Caco-2 (cell line): ENCODE results near the gene SUPT20HL1. TPM values are rescaled to one million over a fixed set of nuclear protein-coding genes. Genes with fewer than 3 reads are reported as not detected.
A peak's percentile ranks its signal among the peaks of the same experiment; 100 is the strongest.

Source experiments
- BruUV-seq: library from RNA; stranded (reverse); fragments of 400-500 nt; replicated peaks from 2 replicates; lab custom pipeline; 2021; lab: Mats Ljungman, UMichigan
- CTCF ChIA-PET: fragments of 300-600 bp; sonication (Branson Sonifier 250); formaldehyde crosslinking; loops from one replicate; lab custom pipeline; 2022; ENCODE audit warnings: antibody characterized with exemption; lab: Charles Lee
- POLR2A ChIA-PET: fragments of 300-600 bp; sonication (Branson Sonifier 250); formaldehyde crosslinking; loops from one replicate; lab custom pipeline; 2022; ENCODE audit warnings: antibody characterized with exemption; lab: Charles Lee
- DNase-seq, 2 experiments: peaks; one replicate each; pipeline versions ENCODE4 v3.0.0 to v3.0.0-alpha.2; 2020 to 2022
- H3K27me3 ChIP-seq: replicated peaks from 2 replicates; pipeline ENCODE4 v1.6.0; 2011; ENCODE audit warnings: low read length; ENCODE audit not compliant: control insufficient read depth, insufficient read depth
- H3K36me3 ChIP-seq: 2 replicates; pipeline ENCODE4 v1.5.1; 2011; ENCODE audit warnings: low read length; ENCODE audit not compliant: control insufficient read depth, insufficient read depth
- H3K4me1 ChIP-seq: fragments of 250-450 bp; sonication (Bioruptor Pico); 2 replicates; pipeline ENCODE4 v1.5.1; 2020; ENCODE audit warnings: mild to moderate bottlenecking
- H3K4me3 ChIP-seq: 2 replicates; pipeline ENCODE4 v1.5.1; 2011; ENCODE audit warnings: low read depth, mild to moderate bottlenecking, control low read depth, low read length
- H3K9me3 ChIP-seq: fragments of 250-450 bp; sonication (Bioruptor Pico); 2 replicates; pipeline ENCODE4 v1.5.1; 2020; ENCODE audit warnings: mild to moderate bottlenecking, moderate library complexity
- H3K27ac Mint-ChIP-seq: one replicate; pipeline ENCODE4 v1.8.0; 2022; ENCODE audit warnings: mixed read lengths; ENCODE audit not compliant: unreplicated experiment
- H3K27me3 Mint-ChIP-seq: one replicate; pipeline ENCODE4 v1.8.0; 2022; ENCODE audit warnings: mixed read lengths; ENCODE audit not compliant: insufficient read depth, unreplicated experiment
- H3K36me3 Mint-ChIP-seq: one replicate; pipeline ENCODE4 v1.8.0; 2022; ENCODE audit warnings: mild to moderate bottlenecking, mixed read lengths; ENCODE audit not compliant: insufficient read depth, unreplicated experiment
- H3K4me1 Mint-ChIP-seq: one replicate; pipeline ENCODE4 v1.8.0; 2022; ENCODE audit warnings: low read depth, mixed read lengths; ENCODE audit not compliant: unreplicated experiment
- H3K4me3 Mint-ChIP-seq: one replicate; pipeline ENCODE4 v1.8.0; 2022; ENCODE audit warnings: mild to moderate bottlenecking, moderate library complexity, mixed read lengths; ENCODE audit not compliant: unreplicated experiment
- H3K9me3 Mint-ChIP-seq: one replicate; pipeline ENCODE4 v1.8.0; 2022; ENCODE audit warnings: mixed read lengths; ENCODE audit not compliant: unreplicated experiment
- intact Hi-C: fragments of 100-400 bp; cut with micrococcal nuclease; formaldehyde crosslinking; loops from one replicate; pipeline ENCODE4 v1.10.0; 2022; ENCODE audit not compliant: unreplicated experiment
- total RNA-seq: library from RNA; stranded (reverse); gene quantifications from 2 replicates; pipeline ENCODE4 v1.2.3, GENCODE V29; 2022
- TF ChIP-seq, protein P1 (sequence below), 2 experiments: fragments of 200-600 bp in 1 of 2; IDR thresholded peaks; 1 replicate in 1 of 2; 2 replicates in 1 of 2; pipeline versions ENCODE4 v1.5.1 to v1.8.0; 2011 to 2022; ENCODE audit warnings: antibody characterized with exemption in 1 of 2, control low read depth in 1 of 2, inconsistent platforms in 1 of 2, low read depth in 1 of 2, low read length in 1 of 2, mild to moderate bottlenecking in 1 of 2, moderate library complexity in 1 of 2; ENCODE audit not compliant: insufficient read depth in 1 of 2, severe bottlenecking in 1 of 2, unreplicated experiment in 1 of 2

SUPT20HL1 gene
- total RNA-seq, 1 experiment from 2014 or later = not detected

GRCh38 chrX:24369816-24370215 is 9.4 kb downstream of the SUPT20HL1 start:
- Mint-ChIP-seq H3K27me3 (no peaks in the 10 kb centered on the region), H3K4me1 (no peaks in the 10 kb centered on the region), H3K27ac (no peak overlapping the region), H3K36me3 (no peaks in the 10 kb centered on the region), H3K4me3 (no peak overlapping the region), H3K9me3 (no peaks in the 10 kb centered on the region)
- Histone ChIP-seq H3K27me3 (no peaks in the 10 kb centered on the region), H3K36me3 (no peaks in the 10 kb centered on the region), H3K4me1 (no peaks in the 10 kb centered on the region), H3K9me3 (no peaks in the 10 kb centered on the region), H3K4me3 (no peak overlapping the region)
- no peak for DNase-seq
- ChIA-PET POLR2A (no interaction called here), CTCF (no interaction called here)
- TF ChIP-seq, protein P1, sequence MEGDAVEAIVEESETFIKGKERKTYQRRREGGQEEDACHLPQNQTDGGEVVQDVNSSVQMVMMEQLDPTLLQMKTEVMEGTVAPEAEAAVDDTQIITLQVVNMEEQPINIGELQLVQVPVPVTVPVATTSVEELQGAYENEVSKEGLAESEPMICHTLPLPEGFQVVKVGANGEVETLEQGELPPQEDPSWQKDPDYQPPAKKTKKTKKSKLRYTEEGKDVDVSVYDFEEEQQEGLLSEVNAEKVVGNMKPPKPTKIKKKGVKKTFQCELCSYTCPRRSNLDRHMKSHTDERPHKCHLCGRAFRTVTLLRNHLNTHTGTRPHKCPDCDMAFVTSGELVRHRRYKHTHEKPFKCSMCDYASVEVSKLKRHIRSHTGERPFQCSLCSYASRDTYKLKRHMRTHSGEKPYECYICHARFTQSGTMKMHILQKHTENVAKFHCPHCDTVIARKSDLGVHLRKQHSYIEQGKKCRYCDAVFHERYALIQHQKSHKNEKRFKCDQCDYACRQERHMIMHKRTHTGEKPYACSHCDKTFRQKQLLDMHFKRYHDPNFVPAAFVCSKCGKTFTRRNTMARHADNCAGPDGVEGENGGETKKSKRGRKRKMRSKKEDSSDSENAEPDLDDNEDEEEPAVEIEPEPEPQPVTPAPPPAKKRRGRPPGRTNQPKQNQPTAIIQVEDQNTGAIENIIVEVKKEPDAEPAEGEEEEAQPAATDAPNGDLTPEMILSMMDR (IDR thresholded peaks at IDR 0.05; ENCODE audit: insufficient read depth in 1 of 2, low read depth in 1 of 2, low read length in 1 of 2, severe bottlenecking in 1 of 2, unreplicated experiment in 1 of 2) = no peak
- no TSS peak for BruUV-seq
- intact Hi-C loops = no loop called here

DNA sequence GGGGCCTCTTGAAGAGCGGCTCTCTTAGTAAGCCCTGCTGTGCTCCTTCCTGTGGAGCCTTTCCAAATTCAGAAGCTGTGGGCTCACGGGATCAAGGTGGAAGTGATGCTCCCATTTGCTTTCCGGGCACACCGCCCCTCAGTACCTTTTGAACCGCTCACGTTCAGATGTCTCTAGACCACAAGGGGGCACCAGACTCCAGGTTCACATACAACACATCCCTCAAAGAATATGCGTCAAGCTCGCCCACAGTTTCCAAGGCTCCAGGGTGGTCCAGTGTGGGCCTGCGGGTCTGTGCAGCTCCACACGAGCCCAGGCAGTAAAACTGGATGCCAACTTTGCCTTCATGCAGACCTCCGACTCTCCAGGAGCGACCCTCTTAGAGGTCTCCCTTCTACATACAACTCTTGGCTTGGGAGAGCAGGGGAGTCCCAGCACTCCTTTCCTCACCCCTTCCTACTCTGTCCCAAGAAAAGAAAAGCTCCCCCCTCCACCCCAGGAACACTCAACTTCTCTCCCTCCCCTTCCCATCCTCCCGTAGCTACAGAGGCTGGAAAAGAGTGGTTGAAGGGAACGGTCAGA is 11.0 kb downstream of the SUPT20HL1 start:
- DNase-seq = peak; percentile 46 to 47
- intact Hi-C loops = no loop called here
- no peak overlapping the region for H3K4me3 ChIP-seq
- CTCF ChIA-PET = interaction anchor here (0.5 to 1.2 kb wide), 3 partner anchors 64 to 126 kb away, joined by 3 to 4 read pairs (median 3); no protein-coding TSS in a partner anchor
- Mint-ChIP-seq H3K4me3 (no peak overlapping the region), H3K27me3 (no peaks in the 10 kb centered on the region), H3K27ac (no peak overlapping the region), H3K9me3 (no peaks in the 10 kb centered on the region), H3K36me3 (no peaks in the 10 kb centered on the region), H3K4me1 (no peaks in the 10 kb centered on the region)
- BruUV-seq = no TSS peak
- no peaks in the 10 kb centered on the region for H3K4me1 ChIP-seq
- no peaks in the 10 kb centered on the region for H3K27me3 ChIP-seq
- TF ChIP-seq, protein P1 (IDR thresholded peaks at IDR 0.05; ENCODE audit: insufficient read depth in 1 of 2, low read depth in 1 of 2, low read length in 1 of 2, severe bottlenecking in 1 of 2, unreplicated experiment in 1 of 2) = peak; percentile 22 to 53
- H3K36me3 ChIP-seq = no peaks in the 10 kb centered on the region
- POLR2A ChIA-PET = interaction anchor here (0.5 kb wide), 1 partner anchor 197 kb away, joined by 4 read pairs; no protein-coding TSS in a partner anchor
- no peaks in the 10 kb centered on the region for H3K9me3 ChIP-seq

GRCh38 chrX:24372021-24372763 is 11.8 kb downstream of the SUPT20HL1 start:
- TF ChIP-seq, protein P1 (IDR thresholded peaks at IDR 0.05; ENCODE audit: insufficient read depth in 1 of 2, low read depth in 1 of 2, low read length in 1 of 2, severe bottlenecking in 1 of 2, unreplicated experiment in 1 of 2) = no peak
- H3K9me3 Mint-ChIP-seq = no peaks in the 10 kb centered on the region
- ChIA-PET CTCF (interaction anchor here (0.5 to 1.2 kb wide), 4 partner anchors 64 to 126 kb away, joined by 3 to 4 read pairs (median 3); no protein-coding TSS in a partner anchor), POLR2A (no interaction called here)
- intact Hi-C loops = no loop called here
- H3K27ac Mint-ChIP-seq = no peak overlapping the region
- H3K27me3 ChIP-seq = no peaks in the 10 kb centered on the region
- H3K36me3 Mint-ChIP-seq = no peaks in the 10 kb centered on the region
- no TSS peak for BruUV-seq
- H3K4me3 Mint-ChIP-seq = no peak overlapping the region
- H3K4me1 ChIP-seq = no peaks in the 10 kb centered on the region
- H3K36me3 ChIP-seq = no peaks in the 10 kb centered on the region
- DNase-seq = no peak
- no peak overlapping the region for H3K4me3 ChIP-seq
- no peaks in the 10 kb centered on the region for H3K4me1 Mint-ChIP-seq
- no peaks in the 10 kb centered on the region for H3K9me3 ChIP-seq
- peaks cover 3% of the 10 kb centered on the region for H3K27me3 Mint-ChIP-seq
